ENCODE data around the gene MLLT6.

- TF ChIP-seq CTCF (conservative IDR thresholded peaks at IDR 0.05; ENCODE audit: low read depth, low read length) (no peak), EZH2 (IDR thresholded peaks at IDR 0.05; ENCODE audit: low read length, unreplicated experiment) (no peak)
These were observed 45.4 kb downstream of the MLLT6 start for GRCh38 chr17:38750312-38751121.
